ENCODE measurements around the gene LRBA.

DNA sequence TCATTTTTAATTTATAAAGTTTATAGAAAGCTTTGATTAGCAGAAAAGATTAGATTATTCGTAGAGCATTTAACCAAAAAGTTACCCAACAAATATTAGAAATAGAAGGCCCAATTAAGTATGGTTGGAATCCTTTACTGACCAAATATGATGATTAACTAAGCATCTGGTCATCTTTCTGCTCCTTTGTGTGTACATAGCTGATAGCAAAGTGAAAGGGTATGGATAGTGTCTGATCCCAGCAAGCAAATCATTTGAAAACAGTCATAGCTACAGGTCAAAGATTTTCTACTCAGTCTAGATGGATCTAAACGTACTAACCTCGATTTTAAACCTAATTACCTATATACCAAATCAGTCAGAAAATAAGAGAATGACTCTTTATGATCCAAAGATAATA lies 440.4 kb downstream of the LRBA start:
- TF ChIP-seq, protein P1, sequence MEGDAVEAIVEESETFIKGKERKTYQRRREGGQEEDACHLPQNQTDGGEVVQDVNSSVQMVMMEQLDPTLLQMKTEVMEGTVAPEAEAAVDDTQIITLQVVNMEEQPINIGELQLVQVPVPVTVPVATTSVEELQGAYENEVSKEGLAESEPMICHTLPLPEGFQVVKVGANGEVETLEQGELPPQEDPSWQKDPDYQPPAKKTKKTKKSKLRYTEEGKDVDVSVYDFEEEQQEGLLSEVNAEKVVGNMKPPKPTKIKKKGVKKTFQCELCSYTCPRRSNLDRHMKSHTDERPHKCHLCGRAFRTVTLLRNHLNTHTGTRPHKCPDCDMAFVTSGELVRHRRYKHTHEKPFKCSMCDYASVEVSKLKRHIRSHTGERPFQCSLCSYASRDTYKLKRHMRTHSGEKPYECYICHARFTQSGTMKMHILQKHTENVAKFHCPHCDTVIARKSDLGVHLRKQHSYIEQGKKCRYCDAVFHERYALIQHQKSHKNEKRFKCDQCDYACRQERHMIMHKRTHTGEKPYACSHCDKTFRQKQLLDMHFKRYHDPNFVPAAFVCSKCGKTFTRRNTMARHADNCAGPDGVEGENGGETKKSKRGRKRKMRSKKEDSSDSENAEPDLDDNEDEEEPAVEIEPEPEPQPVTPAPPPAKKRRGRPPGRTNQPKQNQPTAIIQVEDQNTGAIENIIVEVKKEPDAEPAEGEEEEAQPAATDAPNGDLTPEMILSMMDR (IDR thresholded peaks at IDR 0.05) = no peak
- TF ChIP-seq POLR2A (IDR thresholded peaks at IDR 0.05) = no peak

Data from ovary (tissue), 3 donors.